Testis (tissue), 3 donors: Measurements from ENCODE around the gene C3orf20. TPM values are rescaled to one million over a fixed set of nuclear protein-coding genes. Genes with fewer than 3 reads are reported as not detected.
A peak's percentile ranks its signal among the peaks of the same experiment; 100 is the strongest.

Source experiments
- DNase-seq: peaks from one replicate; pipeline ENCODE4 v3.0.0-alpha.2; 2019
- H3K27ac ChIP-seq, 2 donors: fragments of 200-600 bp; sonication (generic); one replicate each; pipeline ENCODE4 v1.5.1; 2019
- H3K27me3 ChIP-seq: fragments of 200-600 bp; sonication (generic); one replicate; pipeline ENCODE4 v1.5.1; 2019
- H3K36me3 ChIP-seq: fragments of 200-600 bp; sonication (generic); one replicate; pipeline ENCODE4 v1.5.1; 2017; ENCODE audit warnings: low read depth; ENCODE audit errors: missing control alignments
- H3K4me1 ChIP-seq: fragments of 200-600 bp; sonication (generic); one replicate; pipeline ENCODE4 v1.5.1; 2019
- H3K4me3 ChIP-seq, 2 donors: fragments of 200-600 bp; sonication (generic); one replicate each; pipeline ENCODE4 v1.5.1; 2017 to 2019
- H3K9me3 ChIP-seq: fragments of 200-600 bp; sonication (generic); one replicate; pipeline ENCODE4 v1.5.1; 2017
- POLR2A ChIP-seq: fragments of 450-650 bp; IDR thresholded peaks from one replicate; pipeline ENCODE4 v1.6.1; 2017; ENCODE audit warnings: antibody characterized with exemption, mild to moderate bottlenecking, moderate library complexity
- WGBS, 2 donors: methylation state at CpG; one replicate each; pipeline ENCODE4 v1.1.5; 2018; 5-methylcytosine and 5-hydroxymethylcytosine counted together
- intact Hi-C: fragments of 100-400 bp; cut with DNase I; formaldehyde crosslinking; loops from one replicate; pipeline ENCODE4 v1.15.1; 2023; ENCODE audit warnings: low total_unique reads
- polyA plus RNA-seq: library from polyadenylated mRNA; stranded (reverse); fragments of 350-450 nt; fragmentation: Illumina TruSeq; extraction: RNeasy Lipid Tissue Mini Kit (QIAGEN cat#74804); gene quantifications from one replicate; pipeline ENCODE4 v1.2.3, GENCODE V29; 2014; ENCODE audit warnings: low read depth, low replicate concordance; ENCODE audit not compliant: insufficient read depth
- total RNA-seq, 2 donors: library from RNA; depleted of rRNA; stranded (reverse); fragments of >200 nt; gene quantifications; one replicate each; pipeline ENCODE4 v1.2.3, GENCODE V29; 2016
- TF ChIP-seq, protein P1 (sequence below), 3 experiments: fragments of 450-650 bp in 2 of 3; fragments of 200-600 bp in 1 of 3; sonication (generic) in 1 of 3; IDR thresholded peaks; one replicate each; pipeline ENCODE4 v1.5.1; 2016 to 2019; ENCODE audit warnings: antibody characterized with exemption in 3 of 3, mild to moderate bottlenecking in 2 of 3, moderate library complexity in 1 of 3

C3orf20 gene
- total and polyA plus RNA-seq, 3 donors from 2014 or later = 3.8 to 16.5 (median 11.0) TPM

DNA sequence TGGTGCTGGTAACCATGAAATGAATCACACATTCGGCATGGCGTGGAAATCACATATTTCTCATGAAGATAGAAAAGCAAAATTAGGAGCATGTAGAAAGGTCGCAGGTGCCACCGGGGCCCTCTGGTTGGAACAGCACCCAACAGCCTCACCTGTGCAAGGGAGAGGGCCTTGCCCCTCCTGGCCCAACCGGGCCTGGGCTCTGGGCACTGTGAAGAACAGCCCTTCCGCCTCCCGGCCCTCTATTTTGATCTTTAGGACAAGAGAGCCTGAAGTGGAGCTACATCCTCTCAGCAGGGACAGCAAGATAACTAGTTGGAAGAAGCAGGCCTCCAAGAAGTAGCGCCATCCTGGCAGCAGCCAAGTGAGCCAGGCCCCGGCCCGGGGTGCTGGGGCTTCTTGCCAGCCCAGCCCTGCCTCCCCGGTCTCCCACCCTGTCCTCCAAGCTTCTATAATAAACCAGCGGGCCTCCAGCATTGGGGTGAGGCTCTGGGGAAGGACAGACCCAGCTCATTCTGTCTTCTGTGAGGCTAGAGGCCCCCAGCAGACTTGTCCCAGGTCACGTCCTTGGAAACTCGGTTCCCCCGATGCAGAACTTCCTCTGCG lies 97.7 kb downstream of the C3orf20 start:
- H3K36me3 ChIP-seq = no peaks in the 10 kb centered on the region
- no peaks in the 10 kb centered on the region for H3K4me1 ChIP-seq
- TF ChIP-seq, protein P1, sequence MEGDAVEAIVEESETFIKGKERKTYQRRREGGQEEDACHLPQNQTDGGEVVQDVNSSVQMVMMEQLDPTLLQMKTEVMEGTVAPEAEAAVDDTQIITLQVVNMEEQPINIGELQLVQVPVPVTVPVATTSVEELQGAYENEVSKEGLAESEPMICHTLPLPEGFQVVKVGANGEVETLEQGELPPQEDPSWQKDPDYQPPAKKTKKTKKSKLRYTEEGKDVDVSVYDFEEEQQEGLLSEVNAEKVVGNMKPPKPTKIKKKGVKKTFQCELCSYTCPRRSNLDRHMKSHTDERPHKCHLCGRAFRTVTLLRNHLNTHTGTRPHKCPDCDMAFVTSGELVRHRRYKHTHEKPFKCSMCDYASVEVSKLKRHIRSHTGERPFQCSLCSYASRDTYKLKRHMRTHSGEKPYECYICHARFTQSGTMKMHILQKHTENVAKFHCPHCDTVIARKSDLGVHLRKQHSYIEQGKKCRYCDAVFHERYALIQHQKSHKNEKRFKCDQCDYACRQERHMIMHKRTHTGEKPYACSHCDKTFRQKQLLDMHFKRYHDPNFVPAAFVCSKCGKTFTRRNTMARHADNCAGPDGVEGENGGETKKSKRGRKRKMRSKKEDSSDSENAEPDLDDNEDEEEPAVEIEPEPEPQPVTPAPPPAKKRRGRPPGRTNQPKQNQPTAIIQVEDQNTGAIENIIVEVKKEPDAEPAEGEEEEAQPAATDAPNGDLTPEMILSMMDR (IDR thresholded peaks at IDR 0.05) = no peak
- H3K4me3 ChIP-seq = no peak overlapping the region
- intact Hi-C loops = no loop called here
- 87 to 93% methylated on average over 15 to 16 of the region's 16 CpGs for WGBS, 2 donors
- no peak overlapping the region for H3K27ac ChIP-seq
- DNase-seq = peak; percentile 2
- H3K27me3 ChIP-seq = no peaks in the 10 kb centered on the region
- H3K9me3 ChIP-seq = no peaks in the 10 kb centered on the region

DNA sequence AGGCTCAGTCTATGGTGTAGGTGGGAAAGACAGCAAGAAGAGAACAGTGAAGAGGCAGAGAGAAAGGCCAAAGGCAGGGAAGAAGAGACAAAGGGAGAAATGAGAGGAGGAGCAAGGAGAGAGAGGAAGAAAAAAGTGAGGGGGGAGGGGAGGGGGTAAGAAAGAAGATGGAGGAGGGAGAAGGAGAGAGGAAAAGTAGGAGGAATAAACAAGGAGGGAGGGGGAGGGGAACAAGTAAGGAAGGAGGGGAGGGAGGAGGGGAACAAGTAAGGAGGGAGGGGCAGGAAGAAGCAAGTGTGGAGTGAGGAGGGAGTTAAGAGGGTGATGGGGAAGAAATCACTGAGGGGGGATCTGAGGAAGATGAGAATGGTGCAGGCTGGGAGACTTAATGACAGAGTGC lies 98.3 kb downstream of the C3orf20 start:
- no peaks in the 10 kb centered on the region for H3K4me1 ChIP-seq
- no peak for DNase-seq
- H3K9me3 ChIP-seq = no peaks in the 10 kb centered on the region
- H3K27ac ChIP-seq = no peak overlapping the region
- intact Hi-C loops = no loop called here
- no peaks in the 10 kb centered on the region for H3K36me3 ChIP-seq
- no peak for TF ChIP-seq POLR2A
- TF ChIP-seq, protein P1 (IDR thresholded peaks at IDR 0.05) = no peak
- H3K4me3 ChIP-seq = no peak overlapping the region
- H3K27me3 ChIP-seq = no peaks in the 10 kb centered on the region

DNA sequence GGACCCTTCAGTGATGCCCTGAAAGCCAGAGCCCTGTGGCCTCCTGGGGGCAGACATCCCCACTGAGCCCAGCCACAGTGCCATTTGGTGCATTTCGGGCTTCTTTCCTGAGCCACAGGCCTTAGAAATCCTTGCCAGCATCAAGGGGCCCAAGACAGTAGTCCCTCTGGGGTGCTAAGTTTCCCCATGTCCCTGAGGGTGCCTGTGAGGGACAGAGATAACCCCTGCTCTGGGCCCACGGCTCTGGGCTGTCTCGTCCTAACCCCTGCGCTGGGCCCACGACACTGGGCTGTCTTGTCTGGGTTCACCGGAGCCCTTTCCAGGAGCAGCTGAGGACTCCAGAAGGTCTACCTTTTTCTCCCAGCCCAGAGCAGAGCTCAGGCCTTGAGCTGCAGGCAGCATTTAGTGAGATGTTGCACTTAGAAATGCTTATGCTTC lies 98.8 kb downstream of the C3orf20 start:
- peak; percentile 6 for DNase-seq
- TF ChIP-seq POLR2A = no peak
- TF ChIP-seq, protein P1 (IDR thresholded peaks at IDR 0.05) = no peak

DNA sequence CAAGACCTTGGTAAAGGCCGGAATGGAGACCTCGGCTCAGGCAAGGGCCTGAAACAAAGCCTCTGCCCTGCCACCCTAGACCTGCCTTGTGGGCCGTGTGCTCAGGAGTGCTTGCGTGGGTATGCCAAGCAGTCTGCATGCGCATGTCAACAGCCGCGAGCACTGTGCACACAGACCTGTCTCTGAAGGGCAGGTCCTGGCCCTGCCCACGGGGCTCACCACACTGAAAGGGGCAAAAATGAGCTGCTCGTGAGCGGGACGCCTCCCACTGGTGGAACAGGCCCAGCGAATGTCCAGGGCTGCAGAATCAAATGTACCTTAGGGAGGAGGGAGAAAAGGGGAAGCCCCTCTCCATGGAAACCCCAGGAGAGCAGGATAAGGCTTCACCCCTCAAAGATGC lies 99.5 kb downstream of the C3orf20 start:
- 83 to 88% methylated on average over 4 to 12 of the region's 12 CpGs for WGBS, 2 donors
- intact Hi-C loops = no loop called here
- no peak for TF ChIP-seq POLR2A
- TF ChIP-seq, protein P1 (IDR thresholded peaks at IDR 0.05) = no peak
- Histone ChIP-seq H3K9me3 (no peaks in the 10 kb centered on the region), H3K4me1 (no peaks in the 10 kb centered on the region), H3K36me3 (no peaks in the 10 kb centered on the region), H3K27ac (no peak overlapping the region), H3K4me3 (no peak overlapping the region), H3K27me3 (no peaks in the 10 kb centered on the region)
- peak; percentile 9 for DNase-seq

More for the DNA sequence above, 98.8 kb downstream of the C3orf20 start:
- intact Hi-C loops = no loop called here
- no peaks in the 10 kb centered on the region for H3K4me1 ChIP-seq
- H3K36me3 ChIP-seq = no peaks in the 10 kb centered on the region
- no peak overlapping the region for H3K27ac ChIP-seq
- H3K4me3 ChIP-seq = no peak overlapping the region
- no peaks in the 10 kb centered on the region for H3K27me3 ChIP-seq
- no peaks in the 10 kb centered on the region for H3K9me3 ChIP-seq
- 75 to 95% methylated on average over 5 to 6 of the region's 6 CpGs for WGBS, 2 donors

DNA sequence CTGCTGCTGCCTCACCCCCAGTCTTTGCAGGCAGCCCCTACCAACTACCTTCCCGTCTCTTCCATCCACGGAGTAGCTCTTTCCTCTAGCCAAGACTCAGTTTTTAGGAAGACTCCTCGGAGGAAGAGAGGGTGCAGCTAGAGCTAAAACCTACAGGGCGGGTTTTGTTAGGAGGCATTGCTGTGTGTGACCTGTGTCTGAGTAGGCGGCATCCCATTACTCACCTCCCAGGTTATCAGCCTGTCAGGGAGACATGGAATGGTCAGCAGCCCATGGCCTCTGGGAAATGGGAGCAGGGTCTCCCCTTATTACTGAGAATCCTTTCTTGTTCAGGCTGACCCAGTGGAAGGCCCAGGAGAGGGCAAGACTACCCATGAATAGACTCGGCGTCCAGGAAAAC lies 100.1 kb downstream of the C3orf20 start:
- H3K4me1 ChIP-seq = no peaks in the 10 kb centered on the region
- WGBS, 2 donors = 90 to 92% methylated on average over 7 of the region's 7 CpGs
- DNase-seq = no peak
- H3K4me3 ChIP-seq = no peak overlapping the region
- H3K9me3 ChIP-seq = no peaks in the 10 kb centered on the region
- H3K36me3 ChIP-seq = no peaks in the 10 kb centered on the region
- H3K27me3 ChIP-seq = no peaks in the 10 kb centered on the region
- intact Hi-C loops = no loop called here
- TF ChIP-seq, protein P1 (IDR thresholded peaks at IDR 0.05) = no peak
- TF ChIP-seq POLR2A = no peak
- no peak overlapping the region for H3K27ac ChIP-seq
